SK-N-SH treated with all-trans-retinoic acid at 6 μM for 48 hours (cell line): Measurements from ENCODE around the gene CNTRL.

Experiments
- ARNTL ChIP-seq: fragments of 450-650 bp; formaldehyde crosslinking; IDR thresholded peaks from 2 replicates; pipeline ENCODE4 v1.5.0; 2020; ENCODE audit warnings: low read depth, mild to moderate bottlenecking, moderate library complexity, borderline replicate concordance
- CREB5 ChIP-seq: fragments of 250-450 bp; sonication (Bioruptor Pico); IDR thresholded peaks from 2 replicates; pipeline ENCODE4 v1.5.1; 2020; ENCODE audit warnings: low read depth, mild to moderate bottlenecking, moderate library complexity
- CSDC2 ChIP-seq: fragments of 250-450 bp; sonication (Bioruptor Pico); IDR thresholded peaks from 2 replicates; pipeline ENCODE4 v1.5.0; 2020; ENCODE audit warnings: mild to moderate bottlenecking, moderate library complexity
- ISL1 ChIP-seq: fragments of 250-450 bp; sonication (Bioruptor Pico); IDR thresholded peaks from 2 replicates; pipeline ENCODE4 v2.1.2; 2022; ENCODE audit warnings: mild to moderate bottlenecking, moderate library complexity
- TCF4 ChIP-seq: fragments of 250-450 bp; sonication (Bioruptor Pico); IDR thresholded peaks from 2 replicates; pipeline ENCODE4 v1.8.0; 2021; ENCODE audit warnings: mild to moderate bottlenecking, moderate library complexity, borderline replicate concordance

GRCh38 chr9:121120386-121120785, 45.6 kb downstream of the CNTRL start:
- TF ChIP-seq CREB5 (CRISPR knock-in tag) = no peak
- TF ChIP-seq TCF4 = no peak
- no peak for TF ChIP-seq ARNTL (CRISPR knock-in tag)
- no peak for TF ChIP-seq CSDC2 (CRISPR knock-in tag)
- no peak for TF ChIP-seq ISL1 (CRISPR knock-in tag)
